Right lung (tissue), 10 donors: ENCODE data around the gene GSG1L. TPM values are rescaled to one million over a fixed set of nuclear protein-coding genes. Genes with fewer than 3 reads are reported as not detected.

Source experiments
- DNase-seq, 2 donors: peaks; one replicate each; pipeline ENCODE4 v3.0.0-alpha.2; 2013
- long read RNA-seq, 8 donors: transcript quantifications; one replicate each; lab custom pipeline, GENCODE V29; 2026
- polyA plus RNA-seq, 5 donors: library from polyadenylated mRNA; unstranded; fragments of 120-200 nt; gene quantifications; one replicate each; pipeline versions ENCODE4 v1.2.1 to v1.2.3, GENCODE V29; 2013; ENCODE audit warnings: inconsistent platforms in 1 of 5, low replicate concordance in 1 of 5; ENCODE audit not compliant: insufficient read length in 5 of 5, insufficient read depth in 1 of 5

GSG1L gene
- 1 to 10 TPM in 2 of 5 donors, under 1 TPM in 3; 0.88 to 1.5 (median 0.99) TPM for polyA plus RNA-seq
- long read RNA-seq, donor 1, result 0 reads
- long read RNA-seq, donor 2, full-length matches to known transcripts, result 1 of 1 reads
- long read RNA-seq, donor 2, partial matches to known transcripts, result 0 of 1 reads
- long read RNA-seq, donor 2, other reads (novel, unspliced or antisense), result 0 of 1 reads
- long read RNA-seq, donor 3, result 0 reads
- long read RNA-seq, donor 4, result 0 reads
- long read RNA-seq, donor 5, result 0 reads
- long read RNA-seq, donor 6, result 0 reads
- long read RNA-seq, donor 7, result 0 reads
- long read RNA-seq, donor 8, result 0 reads

- no peak for DNase-seq
Observed at GRCh38 chr16:28063591-28064061, at the start of gene GSG1L. Gene GSG1L, minus strand, starts transcription at chr16:28063714. Its CDS starts 290 bp downstream, at chr16:28063424.

- DNase-seq, result no peak
Observed at GRCh38 chr16:28112908-28113307, 49.4 kb upstream of the GSG1L start.

GRCh38 chr16:28110977-28111376 is 47.5 kb upstream of the GSG1L start:
- no peak for DNase-seq

GRCh38 chr16:28110479-28110878 is 47.0 kb upstream of the GSG1L start:
- DNase-seq, result no peak

- DNase-seq, result no peak
Observed at GRCh38 chr16:28110074-28110473, 46.6 kb upstream of the GSG1L start.

GRCh38 chr16:28108590-28109247 is 45.2 kb upstream of the GSG1L start:
- no peak for DNase-seq

- no peak for DNase-seq
Observed at GRCh38 chr16:28107232-28107631, 43.7 kb upstream of the GSG1L start.

- DNase-seq, result no peak
Observed at GRCh38 chr16:28106467-28107215, 43.1 kb upstream of the GSG1L start.

- no peak for DNase-seq
Observed at GRCh38 chr16:28105954-28106353, 42.4 kb upstream of the GSG1L start.

GRCh38 chr16:28105297-28105696 is 41.8 kb upstream of the GSG1L start:
- no peak for DNase-seq

GRCh38 chr16:28104404-28104803 is 40.9 kb upstream of the GSG1L start:
- DNase-seq, result no peak

GRCh38 chr16:28103516-28104170 is 40.1 kb upstream of the GSG1L start:
- DNase-seq, result no peak

- DNase-seq, result no peak
Observed at GRCh38 chr16:28101533-28101890, 38.0 kb upstream of the GSG1L start.

GRCh38 chr16:28100810-28101532 is 37.5 kb upstream of the GSG1L start:
- no peak for DNase-seq

- no peak for DNase-seq
Observed at GRCh38 chr16:28098959-28099945, 35.7 kb upstream of the GSG1L start.

GRCh38 chr16:28098171-28098958 is 34.9 kb upstream of the GSG1L start:
- no peak for DNase-seq

GRCh38 chr16:28096983-28097899 is 33.7 kb upstream of the GSG1L start:
- no peak for DNase-seq

GRCh38 chr16:28093385-28093725 is 29.8 kb upstream of the GSG1L start:
- DNase-seq, result no peak
